ENCODE data around the gene SLC66A1. TPM values are rescaled to one million over a fixed set of nuclear protein-coding genes. Genes with fewer than 3 reads are reported as not detected.

SLC66A1 gene
- total and polyA plus RNA-seq, 2 donors (not counting 3 experiments of a cell fraction or from before 2014, with no cell fraction given) = 15.3 to 32.6 TPM

- Histone ChIP-seq H3K9me3 (replicated peaks; ENCODE audit: control insufficient read depth, insufficient read depth, low read length) (no peaks in the 10 kb centered on the region), H3K4me2 (ENCODE audit: insufficient read depth, low read length) (no peak overlapping the region), H3K4me3 (replicated peaks in 1 of 3; ENCODE audit: insufficient read depth in 1 of 3, low read depth in 1 of 3, low read length in 3 of 3) (no peak overlapping the region), H3K27ac (ENCODE audit: insufficient read depth, low read depth, low read length) (no peak overlapping the region), H3K27me3 (ENCODE audit: control insufficient read depth in 2 of 2, insufficient read depth in 2 of 2, low read length in 2 of 2) (no peaks in the 10 kb centered on the region), H3K4me1 (ENCODE audit: control insufficient read depth, extremely low read depth, insufficient read depth, low read length) (no peaks in the 10 kb centered on the region), H3K9me1 (replicated peaks; ENCODE audit: control insufficient read depth, extremely low read depth, insufficient read depth, low read length) (no peaks in the 10 kb centered on the region), H2AFZ (ENCODE audit: low read depth, low read length) (no peak overlapping the region), H4K20me1 (replicated peaks; ENCODE audit: control insufficient read depth, extremely low read depth, insufficient read depth, low read length) (no peaks in the 10 kb centered on the region), H3K9ac (replicated peaks; ENCODE audit: extremely low read depth, insufficient read depth, low read length) (no peak overlapping the region), H3K79me2 (ENCODE audit: control insufficient read depth, insufficient read depth, low read length) (no peaks in the 10 kb centered on the region), H3K36me3 (ENCODE audit: control insufficient read depth in 2 of 2, extremely low read depth in 1 of 2, insufficient read depth in 2 of 2, low read length in 2 of 2) (peaks cover 4 to 28% of the 10 kb centered on the region in 2 experiments)
- CTCF ChIA-PET = interaction anchor here (1.1 to 1.4 kb wide), 3 partner anchors 10 to 333 kb away, joined by 3 to 4 read pairs (median 3); no protein-coding TSS in a partner anchor
- dilution Hi-C loops (cut with MboI; ENCODE audit: extremely low pct_ligation_motif_present, low sequenced_read_pairs) (no loop called here), intact Hi-C loops (cut with micrococcal nuclease) (no loop called here)
- DNase-seq (ENCODE audit: low read depth, low spot score) (no peak), FAIRE-seq (no peak)
- BruUV-seq (replicated peaks) = no TSS peak
- POLR2A ChIA-PET = no interaction called here
- TF ChIP-seq GATA2 (IDR thresholded peaks at IDR 0.05; ENCODE audit: insufficient read depth, insufficient read length, low read depth, low read length) (no peak), POLR2AphosphoS5 (IDR thresholded peaks at IDR 0.05; ENCODE audit: insufficient read depth, low read depth, low read length) (no peak), POLR2A (IDR thresholded peaks at IDR 0.05; ENCODE audit: low read depth, low read length) (no peak)
These were observed 17.1 kb downstream of the SLC66A1 start for GRCh38 chr1:19329188-19329587.

GRCh38 chr1:19329611-19330010 is 17.5 kb downstream of the SLC66A1 start:
- peaks cover 4 to 24% of the 10 kb centered on the region in 2 experiments for H3K36me3 ChIP-seq (ENCODE audit: control insufficient read depth in 2 of 2, extremely low read depth in 1 of 2, insufficient read depth in 2 of 2, low read length in 2 of 2)
- BruUV-seq (replicated peaks) = no TSS peak
- H3K9me3 ChIP-seq (replicated peaks; ENCODE audit: control insufficient read depth, insufficient read depth, low read length) = no peaks in the 10 kb centered on the region
- H3K27ac ChIP-seq (ENCODE audit: insufficient read depth, low read depth, low read length) = no peak overlapping the region
- no peak overlapping the region for H3K4me2 ChIP-seq (ENCODE audit: insufficient read depth, low read length)
- no peaks in the 10 kb centered on the region for H3K9me1 ChIP-seq (replicated peaks; ENCODE audit: control insufficient read depth, extremely low read depth, insufficient read depth, low read length)
- dilution Hi-C loops (cut with MboI; ENCODE audit: extremely low pct_ligation_motif_present, low sequenced_read_pairs) = no loop called here
- ChIA-PET POLR2A (no interaction called here), CTCF (interaction anchor here (1.1 to 2.5 kb wide), 4 partner anchors 9 to 332 kb away, joined by 3 to 10 read pairs (median 4); no protein-coding TSS in a partner anchor)
- FAIRE-seq (peak; percentile 18), DNase-seq (ENCODE audit: low read depth, low spot score) (no peak)
- no peak overlapping the region for H2AFZ ChIP-seq (ENCODE audit: low read depth, low read length)
- no peak overlapping the region for H3K9ac ChIP-seq (replicated peaks; ENCODE audit: extremely low read depth, insufficient read depth, low read length)
- no peak overlapping the region for H3K4me3 ChIP-seq (replicated peaks in 1 of 3; ENCODE audit: insufficient read depth in 1 of 3, low read depth in 1 of 3, low read length in 3 of 3)
- intact Hi-C loops (cut with micrococcal nuclease) = no loop called here
- TF ChIP-seq GATA2 (IDR thresholded peaks at IDR 0.05; ENCODE audit: insufficient read depth, insufficient read length, low read depth, low read length) (no peak), MYC (IDR thresholded peaks at IDR 0.05; ENCODE audit: low read depth, low read length) (no peak), EZH2 (IDR thresholded peaks at IDR 0.05; ENCODE audit: borderline replicate concordance, low read depth, low read length, severe bottlenecking) (no peak), JUN (IDR thresholded peaks at IDR 0.05; ENCODE audit: borderline replicate concordance, insufficient read depth, insufficient read length, low read depth) (no peak), POLR2AphosphoS5 (IDR thresholded peaks at IDR 0.05; ENCODE audit: insufficient read depth, low read depth, low read length) (no peak), MAX (IDR thresholded peaks at IDR 0.05; ENCODE audit: insufficient read depth, insufficient read length) (no peak), POLR2A (IDR thresholded peaks at IDR 0.05; ENCODE audit: low read depth, low read length) (no peak), FOS (IDR thresholded peaks at IDR 0.05; ENCODE audit: borderline replicate concordance, insufficient read depth, low read length) (no peak), CTCF (IDR thresholded peaks at IDR 0.05; ENCODE audit: extremely low read depth in 1 of 2, insufficient read depth in 1 of 2, low read depth in 1 of 2, low read length in 2 of 2) (no peak)
- no peaks in the 10 kb centered on the region for H4K20me1 ChIP-seq (replicated peaks; ENCODE audit: control insufficient read depth, extremely low read depth, insufficient read depth, low read length)
- H3K79me2 ChIP-seq (ENCODE audit: control insufficient read depth, insufficient read depth, low read length) = no peaks in the 10 kb centered on the region
- H3K4me1 ChIP-seq (ENCODE audit: control insufficient read depth, extremely low read depth, insufficient read depth, low read length) = no peaks in the 10 kb centered on the region
- H3K27me3 ChIP-seq (ENCODE audit: control insufficient read depth in 2 of 2, insufficient read depth in 2 of 2, low read length in 2 of 2) = no peaks in the 10 kb centered on the region

Measured in endothelial cell of umbilical vein (primary cell).